Measurements from ENCODE around the gene CHMP3.
"Not testable (repeated sequence)": the region's sequence is repeated elsewhere in the genome, so short reads cannot be mapped to it uniquely, and the experiment has no call there.

Gene CHMP3

GRCh38 chr2:86562922-86563649 lies at the start of gene CHMP3:
TSS of gene CHMP3 (minus strand) at chr2:86563443. CDS start at chr2:86563348, 95 bp downstream.
- peak; percentile 96 for DNase-seq

DNA sequence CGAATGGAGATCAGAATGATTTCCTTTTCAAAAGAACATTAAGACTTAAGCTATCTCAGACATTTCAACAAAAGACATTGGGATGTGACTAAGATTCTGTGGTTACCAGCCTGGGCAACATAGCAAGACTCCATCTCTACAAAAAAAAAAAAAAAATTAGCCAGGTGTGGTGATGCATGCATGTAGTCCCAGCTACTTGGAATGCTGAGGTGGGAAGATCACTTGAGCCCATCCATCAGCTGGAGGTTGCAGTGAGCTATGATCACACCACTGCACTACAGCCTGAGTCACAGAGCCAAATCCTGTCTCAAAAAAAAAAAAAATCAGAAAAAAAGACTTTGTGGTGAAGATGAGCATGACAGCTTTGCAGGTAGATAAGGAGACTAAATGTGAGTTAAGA lies 47.6 kb upstream of the CHMP3 start:
- no peak for DNase-seq

- no peak for DNase-seq
These were observed 45.7 kb upstream of the CHMP3 start for GRCh38 chr2:86608832-86609410.

- DNase-seq: peak; percentile 90
These were observed 40.7 kb upstream of the CHMP3 start for GRCh38 chr2:86603905-86604304.

DNA sequence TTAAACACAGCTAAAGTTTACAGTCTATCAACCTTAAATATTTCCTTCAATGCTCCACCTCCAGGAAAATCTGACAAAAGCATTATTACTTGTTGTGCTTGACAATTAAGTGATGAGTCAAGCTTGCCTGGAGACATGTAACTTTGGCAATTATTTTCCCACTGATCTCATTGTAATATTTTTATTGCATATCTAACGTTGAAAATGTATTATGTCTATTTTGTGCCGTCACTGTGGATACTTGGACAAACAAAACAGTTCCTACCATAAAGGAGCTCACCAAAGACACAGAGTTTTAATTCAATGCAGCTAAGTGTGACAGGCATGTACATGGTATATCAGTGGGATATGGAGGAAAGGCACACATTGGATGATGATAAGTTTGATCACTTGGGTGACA lies 35.7 kb upstream of the CHMP3 start:
- no peak for DNase-seq

DNA sequence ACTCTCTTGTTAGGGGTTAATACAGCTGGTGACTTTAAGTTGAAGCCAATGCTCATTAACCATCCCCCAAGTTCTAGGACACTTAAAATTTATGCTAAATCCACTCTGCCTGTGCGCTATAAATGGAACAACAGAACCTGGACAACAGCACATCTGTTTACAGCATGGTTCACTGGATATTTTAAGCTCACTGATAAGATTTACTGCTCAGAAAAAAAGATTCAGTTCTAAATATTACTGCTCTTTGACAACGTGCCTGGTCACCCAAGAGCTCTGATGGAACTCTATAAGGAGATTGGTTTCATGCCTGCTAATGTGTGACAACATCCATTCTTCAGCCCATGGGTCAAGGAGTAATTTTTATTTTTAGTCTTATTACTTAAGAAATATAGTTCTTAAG lies 32.9 kb upstream of the CHMP3 start:
- no peak for DNase-seq

DNA sequence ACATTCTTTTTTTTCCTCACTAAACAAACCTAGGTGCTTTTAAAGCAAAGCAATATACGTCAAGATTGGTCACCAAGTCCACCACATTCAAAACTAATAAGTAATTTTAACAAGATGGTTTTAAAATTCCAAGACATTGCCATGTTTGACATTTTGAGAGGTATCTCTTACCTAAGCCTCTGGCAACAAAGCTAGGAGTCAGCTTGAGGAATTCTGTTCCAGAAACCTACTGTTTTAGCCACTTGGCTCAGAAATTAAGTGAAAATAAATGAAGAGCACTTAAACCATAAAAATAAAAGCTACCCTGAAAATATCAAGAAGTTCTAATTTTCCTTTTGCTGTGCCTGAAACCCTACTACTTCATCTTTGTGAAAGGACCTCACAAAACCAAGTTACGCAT lies 30.0 kb upstream of the CHMP3 start:
- DNase-seq: no peak

- no peak for DNase-seq
These were observed 29.4 kb upstream of the CHMP3 start for GRCh38 chr2:86592547-86593230.

DNA sequence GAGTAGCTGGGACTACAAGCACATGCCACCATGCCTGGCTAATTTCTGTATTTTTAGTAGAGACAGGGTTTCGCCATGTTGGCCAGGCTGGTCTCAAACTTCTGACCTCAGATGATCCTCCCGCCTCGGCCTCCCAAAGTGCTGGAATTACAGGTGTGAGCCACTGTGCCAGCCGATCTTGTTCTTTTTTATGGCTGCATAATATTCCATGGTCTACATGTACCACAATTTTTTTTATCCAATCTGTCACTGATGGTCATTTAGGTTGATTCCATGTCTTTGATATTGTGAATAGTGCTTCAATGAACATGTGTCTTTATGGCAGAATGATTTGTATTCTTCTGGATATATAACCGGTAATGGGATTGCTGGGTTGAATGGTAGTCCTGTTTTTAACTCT lies 26.5 kb upstream of the CHMP3 start:
- not testable (repeated sequence) for DNase-seq

DNA sequence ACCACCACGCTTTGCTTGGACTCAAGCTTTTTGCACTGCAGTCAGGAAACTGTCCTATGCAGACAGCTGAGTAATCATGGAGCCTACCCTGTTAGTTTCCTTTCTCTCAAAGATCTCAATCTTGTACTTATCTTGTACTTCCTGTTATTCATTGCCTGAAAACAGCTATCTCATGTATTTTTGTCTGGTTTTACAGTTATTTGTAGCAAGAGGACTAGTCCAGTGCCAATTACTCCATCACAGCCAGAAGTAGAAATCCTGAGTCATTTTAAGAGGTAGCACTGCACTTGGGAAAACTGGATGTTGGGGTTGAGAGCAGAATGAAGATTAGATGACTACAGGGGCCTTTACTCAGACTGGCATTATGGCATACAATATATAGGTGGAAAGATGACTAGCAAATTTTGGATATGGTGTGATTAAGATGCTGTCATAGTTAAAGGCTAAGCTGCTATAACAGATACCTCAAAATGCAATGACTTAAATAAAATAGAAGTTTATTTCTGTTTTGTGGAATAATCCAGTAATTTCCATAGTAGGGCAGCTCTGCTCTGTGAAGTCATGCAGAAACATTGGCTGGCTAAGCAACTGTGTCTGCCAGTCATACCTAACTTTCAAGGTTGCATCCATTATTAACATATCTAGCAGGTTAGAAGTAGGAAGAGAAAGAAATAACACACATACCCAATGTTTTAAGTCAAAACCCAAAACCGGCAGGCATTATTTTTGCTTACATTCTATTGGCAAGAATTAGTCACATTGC lies 21.1 kb upstream of the CHMP3 start:
- peak; percentile 73 for DNase-seq

GRCh38 chr2:86580560-86580959 lies 17.3 kb upstream of the CHMP3 start:
- DNase-seq: no peak

- DNase-seq: no peak
These were observed 14.7 kb upstream of the CHMP3 start for GRCh38 chr2:86577817-86578456.

- DNase-seq: no peak
These were observed 6.8 kb upstream of the CHMP3 start for GRCh38 chr2:86570059-86570458.

DNA sequence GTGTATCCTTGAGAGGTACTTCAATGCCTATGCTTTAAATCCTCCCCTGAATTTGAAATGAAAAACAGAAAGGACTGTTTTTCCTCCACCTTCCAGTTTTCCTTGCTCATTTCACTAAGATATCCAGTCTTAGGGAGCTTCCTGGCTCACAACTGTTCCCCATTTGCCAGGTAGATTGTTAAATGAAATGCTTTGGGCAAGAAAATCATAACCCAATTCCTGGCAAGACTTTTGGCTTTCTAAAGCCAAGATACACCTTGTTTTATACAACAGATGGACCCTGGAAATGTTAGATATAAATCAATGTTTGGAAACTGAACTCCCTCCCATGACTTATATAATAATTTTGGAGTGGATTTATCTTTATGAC lies 3.6 kb upstream of the CHMP3 start:
- no peak for DNase-seq

DNA sequence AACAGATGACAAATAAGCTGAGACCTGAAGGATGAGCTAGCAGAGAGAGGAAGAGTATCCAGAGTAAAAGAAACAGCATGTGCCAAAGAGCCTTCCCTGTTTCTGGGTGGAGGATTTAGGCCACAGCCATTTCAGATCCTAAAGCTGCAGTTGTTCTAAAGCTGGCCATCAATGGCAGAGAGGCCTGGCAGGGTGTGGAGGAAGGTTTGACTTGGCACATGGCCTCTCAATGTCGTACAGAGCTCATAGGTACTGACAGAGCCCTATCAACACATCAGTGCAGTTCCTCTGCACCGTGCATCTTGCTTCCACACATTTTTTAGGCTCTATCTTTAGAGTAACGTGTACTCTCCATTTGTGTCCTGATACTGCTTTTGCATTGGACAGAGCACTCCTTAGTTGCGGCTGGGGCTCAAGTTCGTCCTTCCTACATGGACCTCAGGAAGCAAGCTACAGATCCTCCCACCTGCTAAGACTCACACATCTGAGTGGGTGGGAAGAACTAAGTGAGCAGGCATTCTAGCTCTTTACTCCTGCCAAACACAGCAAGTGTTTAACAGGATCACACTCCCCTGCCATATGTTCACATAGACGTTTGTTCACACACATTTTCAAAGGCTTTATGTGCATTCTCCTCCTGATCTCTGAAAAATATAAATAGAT lies 3.0 kb upstream of the CHMP3 start:
- DNase-seq: no peak

- DNase-seq: no peak
These were observed 413 bp upstream of the CHMP3 start for GRCh38 chr2:86563650-86564061.

GRCh38 chr2:86562485-86562921 lies 740 bp downstream of the CHMP3 start:
- no peak for DNase-seq

GRCh38 chr2:86557836-86558235 lies 5.4 kb downstream of the CHMP3 start:
- no peak for DNase-seq

- no peak for DNase-seq
These were observed 6.7 kb downstream of the CHMP3 start for GRCh38 chr2:86556508-86556907.

DNA sequence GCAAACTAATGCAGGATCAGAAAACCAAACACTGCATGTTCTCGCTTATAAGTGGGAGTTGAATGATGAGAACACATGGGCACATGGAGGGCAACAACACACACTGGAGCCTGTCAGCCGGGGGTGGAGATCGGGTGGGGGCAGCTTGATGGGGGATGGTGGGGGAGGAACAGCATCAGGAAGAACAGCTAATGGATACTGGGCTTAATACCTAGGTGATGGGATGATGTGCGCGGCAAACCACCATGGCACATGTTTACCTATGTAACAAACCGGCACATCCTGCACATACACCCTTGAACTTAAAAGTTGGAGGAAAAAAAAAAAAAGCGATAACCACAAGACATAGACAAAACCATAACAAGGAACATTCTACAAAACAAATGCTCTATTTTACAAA lies 10.4 kb downstream of the CHMP3 start:
- DNase-seq: no peak

DNA sequence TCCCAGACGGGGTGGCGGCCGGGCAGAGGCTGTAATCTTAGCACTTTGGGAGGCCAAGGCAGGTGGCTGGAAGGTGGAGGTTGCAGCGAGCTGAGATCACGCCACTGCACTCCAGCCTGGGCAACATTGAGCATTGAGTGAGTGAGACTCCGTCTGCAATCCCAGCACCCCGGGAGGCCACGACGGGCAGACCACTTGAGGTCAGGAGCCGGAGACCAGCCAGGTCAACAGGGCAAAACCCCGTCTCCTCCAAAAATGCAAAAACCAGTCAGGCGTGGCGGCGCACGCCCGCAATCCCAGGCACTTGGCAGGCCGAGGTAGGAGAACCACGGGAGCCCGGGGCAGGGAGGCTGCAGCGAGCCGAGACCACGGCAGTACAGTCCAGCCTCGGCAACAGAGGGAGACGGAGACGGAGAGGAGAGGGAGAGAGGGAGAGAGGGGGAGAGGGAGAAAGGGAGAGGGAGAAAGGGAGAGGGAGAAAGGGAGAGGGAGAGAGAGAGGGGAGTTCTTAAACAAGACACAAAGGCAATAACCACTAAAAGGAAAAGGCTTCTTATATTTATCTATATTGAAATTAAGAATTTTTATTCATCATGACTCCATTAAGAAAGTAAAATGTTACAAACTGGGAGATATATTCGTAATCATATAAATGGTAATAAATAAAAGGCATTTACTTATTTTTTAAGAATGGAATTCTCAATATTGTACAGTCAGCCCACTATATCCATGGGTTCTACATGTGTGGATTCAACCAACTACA lies 13.1 kb downstream of the CHMP3 start:
- DNase-seq: not testable (repeated sequence)

DNA sequence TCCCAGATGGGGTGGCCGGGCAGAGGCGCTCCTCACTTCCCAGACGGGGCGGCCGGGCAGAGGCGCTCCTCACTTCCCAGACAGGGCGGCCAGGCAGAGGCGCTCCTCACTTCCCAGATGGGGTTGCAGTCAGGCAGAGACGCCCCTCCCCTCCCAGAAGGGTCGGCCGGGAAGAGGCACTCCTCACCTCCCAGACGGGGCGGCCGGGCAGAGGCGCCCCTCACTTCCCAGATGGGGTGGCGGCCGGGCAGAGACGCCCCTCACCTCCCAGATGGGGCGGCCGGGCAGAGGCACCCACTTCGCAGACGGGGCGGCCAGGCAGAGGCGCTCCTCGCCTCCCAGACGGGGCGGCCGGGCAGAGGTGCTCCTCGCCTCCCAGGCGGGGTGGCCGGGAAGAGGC lies 13.8 kb downstream of the CHMP3 start:
- not testable (repeated sequence) for DNase-seq
